ENCODE data around the gene SCMH1.

DNA sequence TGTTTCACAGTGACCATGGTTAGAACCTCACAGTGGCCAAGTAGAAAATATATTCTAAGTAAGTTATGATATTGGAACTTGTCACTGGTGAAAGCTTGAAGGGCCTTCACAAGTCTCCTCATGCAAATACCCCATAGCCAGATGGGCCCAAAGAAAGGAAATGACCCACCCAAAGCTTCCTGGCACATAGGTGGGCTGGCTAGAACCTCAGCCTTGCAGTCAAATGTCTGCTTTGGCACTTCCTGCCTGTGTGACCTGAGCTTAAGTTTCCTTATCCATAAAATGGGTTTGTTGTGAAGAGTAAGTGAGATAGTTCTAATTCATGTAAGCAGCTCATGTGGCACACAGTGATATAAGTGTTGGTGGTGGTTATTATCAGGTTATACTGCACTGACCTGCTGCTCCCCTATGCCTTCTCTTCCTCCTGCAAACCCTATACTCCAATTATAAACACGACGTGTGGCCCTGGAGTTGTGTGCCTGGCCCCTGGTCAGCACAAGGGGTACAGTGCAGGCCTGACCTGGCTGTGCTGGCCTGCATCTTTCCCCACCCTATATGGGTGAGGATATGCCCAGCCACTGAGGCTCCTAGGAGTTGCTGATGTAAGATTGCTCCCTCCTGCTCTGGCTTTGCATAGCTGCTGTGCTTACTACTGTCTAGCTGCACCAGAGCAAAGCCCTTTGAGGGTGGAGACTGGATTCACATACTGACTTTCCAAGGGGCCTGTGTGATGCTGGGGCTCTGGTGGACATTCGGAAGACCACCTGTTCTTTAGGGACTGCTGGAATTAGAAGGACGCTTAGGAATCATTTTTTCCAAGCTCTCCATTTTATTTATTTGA lies 215.9 kb downstream of the SCMH1 start:
- TF ChIP-seq, protein P1, sequence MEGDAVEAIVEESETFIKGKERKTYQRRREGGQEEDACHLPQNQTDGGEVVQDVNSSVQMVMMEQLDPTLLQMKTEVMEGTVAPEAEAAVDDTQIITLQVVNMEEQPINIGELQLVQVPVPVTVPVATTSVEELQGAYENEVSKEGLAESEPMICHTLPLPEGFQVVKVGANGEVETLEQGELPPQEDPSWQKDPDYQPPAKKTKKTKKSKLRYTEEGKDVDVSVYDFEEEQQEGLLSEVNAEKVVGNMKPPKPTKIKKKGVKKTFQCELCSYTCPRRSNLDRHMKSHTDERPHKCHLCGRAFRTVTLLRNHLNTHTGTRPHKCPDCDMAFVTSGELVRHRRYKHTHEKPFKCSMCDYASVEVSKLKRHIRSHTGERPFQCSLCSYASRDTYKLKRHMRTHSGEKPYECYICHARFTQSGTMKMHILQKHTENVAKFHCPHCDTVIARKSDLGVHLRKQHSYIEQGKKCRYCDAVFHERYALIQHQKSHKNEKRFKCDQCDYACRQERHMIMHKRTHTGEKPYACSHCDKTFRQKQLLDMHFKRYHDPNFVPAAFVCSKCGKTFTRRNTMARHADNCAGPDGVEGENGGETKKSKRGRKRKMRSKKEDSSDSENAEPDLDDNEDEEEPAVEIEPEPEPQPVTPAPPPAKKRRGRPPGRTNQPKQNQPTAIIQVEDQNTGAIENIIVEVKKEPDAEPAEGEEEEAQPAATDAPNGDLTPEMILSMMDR (IDR thresholded peaks at IDR 0.05), result no peak
- TF ChIP-seq EP300 (IDR thresholded peaks at IDR 0.05), result no peak
- no peak for TF ChIP-seq POLR2A (IDR thresholded peaks at IDR 0.05)

Data from upper lobe of left lung (tissue), 4 donors.